CD14-positive monocyte (primary cell): ENCODE results near the gene ARHGAP20. TPM values are rescaled to one million over a fixed set of nuclear protein-coding genes. Genes with fewer than 3 reads are reported as not detected.

Experiments
- DNase-seq, 3 donors: peaks; one replicate each; pipeline ENCODE4 v3.0.0-alpha.2; 2011 to 2022
- H2AFZ ChIP-seq: 2 replicates; pipeline ENCODE4 v1.6.0; 2012; ENCODE audit warnings: mild to moderate bottlenecking, low read depth, low read length, inconsistent platforms; ENCODE audit not compliant: insufficient read depth, poor library complexity, severe bottlenecking
- H3K27ac ChIP-seq, 2 donors: 1 replicate in 1 of 2; 2 replicates in 1 of 2; pipeline ENCODE4 v1.5.1; 2012 to 2013; ENCODE audit warnings: low read length in 2 of 2, control low read depth in 1 of 2, inconsistent platforms in 1 of 2, low read depth in 1 of 2, mild to moderate bottlenecking in 1 of 2
- H3K27me3 ChIP-seq, 2 donors: one replicate each; pipeline versions ENCODE4 v1.6.0 to v1.6.1; 2011 to 2013; ENCODE audit warnings: low read length in 2 of 2; ENCODE audit not compliant: control insufficient read depth in 2 of 2, insufficient read depth in 2 of 2
- H3K36me3 ChIP-seq, 2 donors: replicated peaks in 1 of 2; 1 replicate in 1 of 2; 2 replicates in 1 of 2; pipeline versions ENCODE4 v1.5.1 to v1.6.1; 2012 to 2013; ENCODE audit warnings: low read length in 2 of 2, control low read depth in 1 of 2, inconsistent platforms in 1 of 2, mild to moderate bottlenecking in 1 of 2; ENCODE audit not compliant: insufficient read depth in 2 of 2, control insufficient read depth in 1 of 2
- H3K4me1 ChIP-seq, 2 donors: 1 replicate in 1 of 2; 2 replicates in 1 of 2; pipeline versions ENCODE4 v1.5.1 to v1.6.1; 2012 to 2013; ENCODE audit warnings: low read length in 2 of 2, control low read depth in 1 of 2, inconsistent platforms in 1 of 2, mild to moderate bottlenecking in 1 of 2, moderate library complexity in 1 of 2; ENCODE audit not compliant: insufficient read depth in 2 of 2, control insufficient read depth in 1 of 2
- H3K4me2 ChIP-seq: replicated peaks from 2 replicates; pipeline ENCODE3; 2012; ENCODE audit warnings: low read length, moderate library complexity, mild to moderate bottlenecking; ENCODE audit not compliant: poor library complexity, severe bottlenecking; ENCODE audit errors: extremely low read depth
- H3K4me3 ChIP-seq, 3 experiments: fragments of 200-600 bp in 1 of 3; sonication (generic) in 1 of 3; replicated peaks in 1 of 3; 1 replicate in 2 of 3; 2 replicates in 1 of 3; pipeline ENCODE4 v1.5.1; 2011 to 2013; ENCODE audit warnings: low read length in 3 of 3, mild to moderate bottlenecking in 3 of 3, control low read depth in 2 of 3, low read depth in 2 of 3, inconsistent platforms in 1 of 3, moderate library complexity in 1 of 3
- H3K79me2 ChIP-seq: 2 replicates; pipeline ENCODE4 v1.6.0; 2012; ENCODE audit warnings: mild to moderate bottlenecking, control low read depth, inconsistent platforms, low read length, moderate library complexity; ENCODE audit not compliant: insufficient read depth
- H3K9ac ChIP-seq: 2 replicates; pipeline ENCODE4 v1.6.0; 2017; ENCODE audit warnings: low read length, mild to moderate bottlenecking; ENCODE audit not compliant: insufficient read depth, poor library complexity, severe bottlenecking
- H3K9me3 ChIP-seq, 2 donors: replicated peaks in 1 of 2; 1 replicate in 1 of 2; 2 replicates in 1 of 2; pipeline versions ENCODE4 v1.5.1 to v1.6.1; 2012 to 2013; ENCODE audit warnings: low read length in 2 of 2, control low read depth in 1 of 2; ENCODE audit not compliant: control insufficient read depth in 1 of 2, insufficient read depth in 1 of 2
- H4K20me1 ChIP-seq: 2 replicates; pipeline ENCODE4 v1.6.0; 2012; ENCODE audit warnings: mild to moderate bottlenecking, low read length, control low read depth, moderate library complexity; ENCODE audit not compliant: insufficient read depth
- H3K27ac Mint-ChIP-seq, 7 donors: one replicate each; pipeline ENCODE4 v1.8.0; 2020; ENCODE audit warnings: mild to moderate bottlenecking in 7 of 7, mixed read lengths in 7 of 7, moderate library complexity in 6 of 7, inconsistent platforms in 2 of 7
- H3K27me3 Mint-ChIP-seq, 3 donors: one replicate each; pipeline ENCODE4 v1.8.0; 2021 to 2022; ENCODE audit warnings: low read depth in 3 of 3, mild to moderate bottlenecking in 3 of 3, mixed read lengths in 3 of 3, moderate library complexity in 3 of 3, inconsistent platforms in 1 of 3
- H3K36me3 Mint-ChIP-seq, 2 donors: one replicate each; pipeline ENCODE4 v1.8.0; 2020; ENCODE audit warnings: mixed read lengths in 2 of 2, inconsistent platforms in 1 of 2, mild to moderate bottlenecking in 1 of 2
- H3K4me1 Mint-ChIP-seq: one replicate; pipeline ENCODE4 v1.8.0; 2020; ENCODE audit warnings: mild to moderate bottlenecking, mixed read lengths
- H3K4me3 Mint-ChIP-seq, 2 donors: one replicate each; pipeline ENCODE4 v1.8.0; 2020; ENCODE audit warnings: mild to moderate bottlenecking in 2 of 2, mixed read lengths in 2 of 2, moderate library complexity in 1 of 2
- H3K9me3 Mint-ChIP-seq, 7 donors: one replicate each; pipeline ENCODE4 v1.8.0; 2020 to 2022; ENCODE audit warnings: mixed read lengths in 7 of 7, mild to moderate bottlenecking in 6 of 7, moderate library complexity in 6 of 7, inconsistent platforms in 2 of 7
- WGBS: methylation state at CpG from one replicate; pipeline ENCODE4 v1.1.5; 2013; ENCODE audit warnings: missing lambda C conversion rate; ENCODE audit not compliant: insufficient coverage; 5-methylcytosine and 5-hydroxymethylcytosine counted together
- intact Hi-C, 2 donors: fragments of 100-400 bp; cut with micrococcal nuclease; formaldehyde crosslinking; loops; one replicate each; pipeline versions ENCODE4 v1.15.0 to v1.15.1; 2023
- polyA plus RNA-seq, 3 donors: library from polyadenylated mRNA; depleted of rRNA in 1 of 3; unstranded in 2 of 3; stranded (reverse) in 1 of 3; fragments of 300-500 nt in 2 of 3; fragments of >200 nt in 1 of 3; fragmentation: Illumina TruSeq in 2 of 3; gene quantifications; 1 replicate in 2 of 3; 2 replicates in 1 of 3; pipeline ENCODE4 v1.2.3, GENCODE V29; 2012 to 2021
- TF ChIP-seq, protein P1 (sequence below): fragments of 200-600 bp; IDR thresholded peaks from one replicate; pipeline ENCODE4 v1.8.0; 2022; ENCODE audit warnings: antibody characterized with exemption, mild to moderate bottlenecking

ARHGAP20 gene
- polyA plus RNA-seq, 3 donors = 0.04 TPM; not detected in 2

GRCh38 chr11:110655967-110656366 is 56.3 kb downstream of the ARHGAP20 start:
- no peaks in the 10 kb centered on the region for H3K36me3 ChIP-seq
- Mint-ChIP-seq H3K36me3 (no peaks in the 10 kb centered on the region), H3K27me3 (peaks cover 0 to 3% (median 3%) of the 10 kb centered on the region in 3 donors), H3K4me3 (no peak overlapping the region), H3K4me1 (no peaks in the 10 kb centered on the region), H3K9me3 (peaks cover 3 to 14% (median 6%) of the 10 kb centered on the region in 7 donors), H3K27ac (no peak overlapping the region)
- intact Hi-C loops = no loop called here
- no CpG with 5 or more reads among the region's 3 CpGs for WGBS
- H3K9me3 ChIP-seq = no peaks in the 10 kb centered on the region
- H3K4me3 ChIP-seq = no peak overlapping the region
- TF ChIP-seq, protein P1, sequence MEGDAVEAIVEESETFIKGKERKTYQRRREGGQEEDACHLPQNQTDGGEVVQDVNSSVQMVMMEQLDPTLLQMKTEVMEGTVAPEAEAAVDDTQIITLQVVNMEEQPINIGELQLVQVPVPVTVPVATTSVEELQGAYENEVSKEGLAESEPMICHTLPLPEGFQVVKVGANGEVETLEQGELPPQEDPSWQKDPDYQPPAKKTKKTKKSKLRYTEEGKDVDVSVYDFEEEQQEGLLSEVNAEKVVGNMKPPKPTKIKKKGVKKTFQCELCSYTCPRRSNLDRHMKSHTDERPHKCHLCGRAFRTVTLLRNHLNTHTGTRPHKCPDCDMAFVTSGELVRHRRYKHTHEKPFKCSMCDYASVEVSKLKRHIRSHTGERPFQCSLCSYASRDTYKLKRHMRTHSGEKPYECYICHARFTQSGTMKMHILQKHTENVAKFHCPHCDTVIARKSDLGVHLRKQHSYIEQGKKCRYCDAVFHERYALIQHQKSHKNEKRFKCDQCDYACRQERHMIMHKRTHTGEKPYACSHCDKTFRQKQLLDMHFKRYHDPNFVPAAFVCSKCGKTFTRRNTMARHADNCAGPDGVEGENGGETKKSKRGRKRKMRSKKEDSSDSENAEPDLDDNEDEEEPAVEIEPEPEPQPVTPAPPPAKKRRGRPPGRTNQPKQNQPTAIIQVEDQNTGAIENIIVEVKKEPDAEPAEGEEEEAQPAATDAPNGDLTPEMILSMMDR = no peak
- DNase-seq = no peak
- H3K4me1 ChIP-seq = no peaks in the 10 kb centered on the region
- no peak overlapping the region for H2AFZ ChIP-seq
- no peak overlapping the region for H3K9ac ChIP-seq
- no peak overlapping the region for H3K4me2 ChIP-seq
- no peaks in the 10 kb centered on the region for H4K20me1 ChIP-seq
- H3K79me2 ChIP-seq = no peaks in the 10 kb centered on the region
- no peaks in the 10 kb centered on the region for H3K27me3 ChIP-seq
- no peak overlapping the region for H3K27ac ChIP-seq

DNA sequence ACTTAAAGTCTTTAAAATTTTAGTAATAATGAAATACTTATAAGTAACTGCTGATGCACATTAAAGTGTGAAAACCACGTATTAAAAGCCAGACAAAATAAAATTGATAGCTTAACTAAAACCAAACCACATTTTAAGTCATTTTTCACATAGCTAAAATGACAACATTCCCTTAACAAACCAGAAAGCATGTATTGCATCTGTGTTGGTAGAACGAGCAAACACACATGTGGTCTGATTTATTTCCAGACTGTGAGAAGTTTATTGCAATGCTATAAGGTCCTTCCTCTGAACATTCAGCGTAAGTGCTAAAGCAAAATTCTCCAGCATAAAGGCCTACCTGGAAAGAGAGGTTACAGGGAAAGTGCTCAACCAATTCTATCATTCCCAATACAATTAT is 57.8 kb downstream of the ARHGAP20 start:
- no peak overlapping the region for H2AFZ ChIP-seq
- peaks cover 4 to 14% (median 6%) of the 10 kb centered on the region in 7 donors for H3K9me3 Mint-ChIP-seq
- H3K27ac Mint-ChIP-seq = no peak overlapping the region
- H3K4me3 ChIP-seq = no peak overlapping the region
- H3K36me3 Mint-ChIP-seq = no peaks in the 10 kb centered on the region
- H4K20me1 ChIP-seq = no peaks in the 10 kb centered on the region
- intact Hi-C loops = no loop called here
- no peaks in the 10 kb centered on the region for H3K27me3 ChIP-seq
- H3K4me1 ChIP-seq = no peaks in the 10 kb centered on the region
- H3K9me3 ChIP-seq = no peaks in the 10 kb centered on the region
- TF ChIP-seq, protein P1 = no peak
- H3K79me2 ChIP-seq = no peaks in the 10 kb centered on the region
- no peak overlapping the region for H3K4me3 Mint-ChIP-seq
- H3K36me3 ChIP-seq = no peaks in the 10 kb centered on the region
- no peaks in the 10 kb centered on the region for H3K4me1 Mint-ChIP-seq
- no peak overlapping the region for H3K4me2 ChIP-seq
- no peak overlapping the region for H3K27ac ChIP-seq
- no peak overlapping the region for H3K9ac ChIP-seq
- no CpG with 5 or more reads among the region's 3 CpGs for WGBS
- no peak for DNase-seq
- peaks cover 0 to 3% (median 3%) of the 10 kb centered on the region in 3 donors for H3K27me3 Mint-ChIP-seq
